DND-41 (cell line): ENCODE data around the gene SLC4A7.

Experiments used
- ATAC-seq: fragments of 200-7000 bp; cut with Tn5 transposase; 3 replicates; pipeline ENCODE4 v1.9.1; 2021; ENCODE audit warnings: low read depth; ENCODE audit not compliant: insufficient read depth
- DNase-seq: peaks from one replicate; pipeline ENCODE4 v3.0.0-alpha.2; 2020
- H2AFZ ChIP-seq: 2 replicates; pipeline ENCODE4 v1.6.0; 2012; ENCODE audit warnings: low read depth, low read length
- H3K27ac ChIP-seq: 2 replicates; pipeline ENCODE4 v1.5.1; 2012; ENCODE audit warnings: low read length, inconsistent platforms
- H3K27me3 ChIP-seq: fragments of 200-600 bp; sonication (generic); 2 replicates; pipeline ENCODE4 v1.6.0; 2012; ENCODE audit warnings: low read length, mild to moderate bottlenecking, inconsistent platforms; ENCODE audit not compliant: insufficient read depth, poor library complexity
- H3K36me3 ChIP-seq: 2 replicates; pipeline ENCODE4 v1.5.1; 2012; ENCODE audit warnings: low read length, inconsistent platforms; ENCODE audit not compliant: insufficient read depth
- H3K4me1 ChIP-seq: 2 replicates; pipeline ENCODE4 v1.5.1; 2012; ENCODE audit warnings: mild to moderate bottlenecking, low read length; ENCODE audit not compliant: insufficient read depth
- H3K4me2 ChIP-seq: 2 replicates; pipeline ENCODE4 v1.6.0; 2012; ENCODE audit warnings: mild to moderate bottlenecking, moderate library complexity, low read length, inconsistent platforms; ENCODE audit not compliant: insufficient read depth
- H3K4me3 ChIP-seq, 2 experiments: fragments of 200-600 bp in 1 of 2; shearing (Covaris generic) in 1 of 2; 2 replicates each; pipeline ENCODE4 v1.5.1; 2012 to 2016; ENCODE audit warnings: inconsistent platforms in 2 of 2, low read length in 2 of 2, mild to moderate bottlenecking in 2 of 2, low read depth in 1 of 2, moderate library complexity in 1 of 2
- H3K79me2 ChIP-seq: 2 replicates; pipeline ENCODE4 v1.6.0; 2012; ENCODE audit warnings: low read length, inconsistent platforms; ENCODE audit not compliant: insufficient read depth
- H3K9ac ChIP-seq: 2 replicates; pipeline ENCODE4 v1.6.0; 2012; ENCODE audit warnings: low read depth, mild to moderate bottlenecking, inconsistent platforms, low read length, moderate library complexity
- H3K9me3 ChIP-seq: 2 replicates; pipeline ENCODE4 v1.5.1; 2012; ENCODE audit warnings: low read length, moderate library complexity, mild to moderate bottlenecking, inconsistent platforms; ENCODE audit not compliant: insufficient read depth, severe bottlenecking
- H4K20me1 ChIP-seq: 2 replicates; pipeline ENCODE4 v1.6.0; 2012; ENCODE audit warnings: low read length; ENCODE audit not compliant: insufficient read depth
- CTCF ChIP-seq: IDR thresholded peaks from 2 replicates; pipeline ENCODE4 v1.5.1; 2012; ENCODE audit warnings: borderline replicate concordance, low read length, moderate library complexity, mild to moderate bottlenecking; ENCODE audit not compliant: poor library complexity, severe bottlenecking; ENCODE audit errors: extremely low read depth
- EZH2 ChIP-seq: IDR thresholded peaks from 3 replicates; pipeline ENCODE4 v1.6.1; 2012; ENCODE audit warnings: borderline replicate concordance, low read depth, mild to moderate bottlenecking, moderate library complexity, low read length, inconsistent platforms; ENCODE audit not compliant: severe bottlenecking

SLC4A7 gene

GRCh38 chr3:27528791-27529190 lies 44.6 kb upstream of the SLC4A7 start:
- Histone ChIP-seq H4K20me1 (no peaks in the 10 kb centered on the region), H3K79me2 (no peaks in the 10 kb centered on the region), H3K27me3 (no peaks in the 10 kb centered on the region), H2AFZ (no peak overlapping the region), H3K9ac (no peak overlapping the region), H3K4me3 (no peak overlapping the region), H3K27ac (no peak overlapping the region), H3K4me1 (no peaks in the 10 kb centered on the region), H3K36me3 (no peaks in the 10 kb centered on the region), H3K9me3 (no peaks in the 10 kb centered on the region), H3K4me2 (no peak overlapping the region)
- no peak for ATAC-seq
- TF ChIP-seq CTCF = no peak
- no peak for TF ChIP-seq EZH2
- DNase-seq = no peak

GRCh38 chr3:27526614-27527315 lies 42.6 kb upstream of the SLC4A7 start:
- TF ChIP-seq CTCF (no peak), EZH2 (no peak)
- Histone ChIP-seq H3K79me2 (no peaks in the 10 kb centered on the region), H3K4me2 (no peak overlapping the region), H2AFZ (no peak overlapping the region), H3K36me3 (no peaks in the 10 kb centered on the region), H3K27ac (no peak overlapping the region), H3K4me3 (no peak overlapping the region), H3K4me1 (no peaks in the 10 kb centered on the region), H3K9ac (no peak overlapping the region), H4K20me1 (no peaks in the 10 kb centered on the region), H3K9me3 (no peaks in the 10 kb centered on the region), H3K27me3 (no peaks in the 10 kb centered on the region)
- DNase-seq (no peak), ATAC-seq (no peak)

GRCh38 chr3:27521872-27522265 lies 37.7 kb upstream of the SLC4A7 start:
- no peaks in the 10 kb centered on the region for H4K20me1 ChIP-seq
- H3K27ac ChIP-seq = no peak overlapping the region
- ATAC-seq = no peak
- no peaks in the 10 kb centered on the region for H3K9me3 ChIP-seq
- H3K27me3 ChIP-seq = no peaks in the 10 kb centered on the region
- H3K4me1 ChIP-seq = no peaks in the 10 kb centered on the region
- no peak for TF ChIP-seq CTCF
- TF ChIP-seq EZH2 = no peak
- no peak overlapping the region for H2AFZ ChIP-seq
- no peaks in the 10 kb centered on the region for H3K36me3 ChIP-seq
- H3K9ac ChIP-seq = no peak overlapping the region
- H3K4me3 ChIP-seq = no peak overlapping the region
- no peaks in the 10 kb centered on the region for H3K79me2 ChIP-seq
- no peak overlapping the region for H3K4me2 ChIP-seq
- no peak for DNase-seq

GRCh38 chr3:27521179-27521871 lies 37.1 kb upstream of the SLC4A7 start:
- Histone ChIP-seq H3K9me3 (no peaks in the 10 kb centered on the region), H3K9ac (no peak overlapping the region), H4K20me1 (no peaks in the 10 kb centered on the region), H3K4me3 (no peak overlapping the region), H3K27me3 (no peaks in the 10 kb centered on the region), H3K27ac (no peak overlapping the region), H3K36me3 (no peaks in the 10 kb centered on the region), H3K4me2 (no peak overlapping the region), H3K79me2 (no peaks in the 10 kb centered on the region), H2AFZ (no peak overlapping the region), H3K4me1 (no peaks in the 10 kb centered on the region)
- DNase-seq = no peak
- no peak for TF ChIP-seq CTCF
- TF ChIP-seq EZH2 = no peak
- ATAC-seq = no peak
